ENCODE data around the gene NDUFC1.

NDUFC1 gene

GRCh38 chr4:139245590-139245989, 56.7 kb downstream of the NDUFC1 start:
- no peak for DNase-seq

DNA sequence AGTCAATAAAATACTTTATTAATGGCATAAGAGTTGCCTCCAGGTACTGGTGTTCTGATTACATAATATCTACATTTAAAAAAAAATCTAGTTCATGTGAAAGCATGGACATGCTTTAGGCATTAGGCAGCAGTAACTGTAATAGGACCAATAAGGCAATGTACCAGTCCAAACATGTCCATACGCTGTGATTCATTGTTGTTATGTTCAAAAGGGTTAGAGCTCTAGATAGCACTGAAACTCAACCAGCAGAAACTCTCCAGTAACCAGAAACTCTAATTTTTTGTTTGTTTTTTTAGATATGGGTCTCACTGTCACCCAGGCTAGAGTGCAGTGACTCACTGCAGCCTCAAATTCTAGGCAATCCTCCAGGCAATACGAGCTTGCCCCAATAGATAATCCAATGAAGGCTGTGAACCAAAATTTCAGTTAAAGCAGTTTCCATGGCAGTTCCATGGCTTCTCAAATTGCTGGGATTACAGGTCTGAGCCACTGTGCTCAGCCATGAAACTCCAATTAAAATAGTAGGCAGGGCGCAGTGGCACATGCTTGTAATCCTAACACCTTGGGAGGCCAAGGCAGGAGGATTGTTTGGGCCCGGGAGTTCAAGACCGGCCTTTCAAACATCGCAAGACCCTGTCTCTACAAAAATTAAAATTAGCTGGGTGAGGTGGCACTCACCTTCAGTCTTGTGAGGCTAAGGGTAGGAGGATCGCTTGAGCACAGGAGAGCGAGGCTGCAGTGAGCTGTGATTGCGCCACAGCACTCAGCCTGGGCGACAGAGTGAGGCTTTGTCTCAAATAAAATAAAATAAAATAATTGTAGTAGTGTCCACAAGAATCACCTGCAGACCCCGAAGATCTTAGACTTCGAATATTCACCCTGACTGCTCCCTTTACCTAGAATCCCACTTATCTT, 58.6 kb downstream of the NDUFC1 start:
- no peak for DNase-seq

GRCh38 chr4:139242511-139243051, 59.7 kb downstream of the NDUFC1 start:
- DNase-seq, result no peak

- DNase-seq, result no peak
These were observed 60.5 kb downstream of the NDUFC1 start for GRCh38 chr4:139241784-139242151.

DNA sequence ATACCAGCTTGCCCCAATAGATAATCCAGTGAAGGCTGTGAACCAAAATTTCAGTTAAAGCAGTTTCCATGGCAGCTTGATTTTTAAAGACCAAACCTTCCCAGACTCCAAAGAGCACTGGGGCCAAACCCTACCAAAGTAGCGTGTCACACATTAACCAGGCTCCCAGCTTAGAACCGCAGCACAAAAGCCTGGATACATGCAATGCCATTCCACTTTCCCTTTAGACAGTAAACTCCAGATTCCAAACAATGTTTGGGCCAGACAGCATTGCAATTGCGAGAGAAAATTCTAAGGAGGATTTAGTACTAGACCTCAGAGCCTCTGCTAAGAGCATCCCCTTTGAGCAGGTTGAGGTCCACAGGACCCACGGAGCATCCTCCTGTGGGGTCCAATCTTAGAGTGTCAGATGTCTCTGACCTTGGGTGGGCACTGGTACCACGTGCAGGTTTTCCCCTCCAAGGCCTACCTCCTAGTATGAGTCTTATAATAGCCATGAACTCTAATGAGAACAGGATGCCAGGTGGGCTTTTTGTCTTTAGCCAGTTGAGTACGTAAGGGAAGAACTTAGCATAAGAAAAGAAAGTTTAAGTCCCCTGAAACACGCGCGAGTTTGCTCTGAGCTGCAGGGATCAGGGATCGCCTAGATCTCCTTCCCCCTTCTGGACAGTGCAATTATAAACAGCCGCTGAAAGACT, 61.0 kb downstream of the NDUFC1 start:
- DNase-seq, result no peak
